HCT116 (cell line): ENCODE results near the gene CNR2. TPM values are rescaled to one million over a fixed set of nuclear protein-coding genes. Genes with fewer than 3 reads are reported as not detected.

Experiments
- ATAC-seq: fragments of 200-7000 bp; cut with Tn5 transposase; 2 replicates; pipeline ENCODE4 v1.9.1; 2020; ENCODE audit warnings: mild to moderate bottlenecking, moderate library complexity
- BruUV-seq: library from RNA; stranded (reverse); fragments of 400-500 nt; replicated peaks from 2 replicates; lab custom pipeline; 2021; lab: Mats Ljungman, UMichigan
- CTCF ChIA-PET: fragments of 300-600 bp; sonication (Branson Sonifier 250); formaldehyde crosslinking; loops from one replicate; lab custom pipeline; 2021; ENCODE audit warnings: antibody characterized with exemption; lab: Charles Lee
- POLR2A ChIA-PET: fragments of 300-600, 350-600 bp; sonication (Branson Sonifier 250); formaldehyde crosslinking; loops from one replicate; lab custom pipeline; 2021; ENCODE audit warnings: antibody characterized with exemption; lab: Charles Lee
- RAD21 ChIA-PET, 2 experiments: fragments of 300-600 bp; sonication (Branson Sonifier 250); formaldehyde crosslinking; loops; one replicate each; lab custom pipeline; 2023; ENCODE audit warnings: low total read pairs in 2 of 2; ENCODE audit not compliant: uncharacterized antibody in 2 of 2, unreplicated experiment in 2 of 2, low non-redundant PET in 1 of 2; lab: Charles Lee
- DNase-seq: peaks from one replicate; pipeline ENCODE4 v3.0.0-alpha.2; 2010; ENCODE audit warnings: low read depth, low spot score
- H2AFZ ChIP-seq: fragments of 200-600 bp; shearing (Covaris generic), sonication (generic); 2 replicates; pipeline ENCODE4 v1.6.1; 2017; ENCODE audit warnings: low read depth, mixed run types, mixed read lengths, antibody characterized with exemption, low read length; ENCODE audit not compliant: poor library complexity, severe bottlenecking
- H3K27ac ChIP-seq: 2 replicates; pipeline ENCODE4 v1.5.1; 2012; ENCODE audit warnings: low read depth, low read length
- H3K27me3 ChIP-seq: fragments of 200-600 bp; sonication (generic); 2 replicates; pipeline ENCODE4 v1.6.1; 2016; ENCODE audit warnings: mixed run types, low read length, mixed read lengths; ENCODE audit not compliant: insufficient read depth
- H3K36me3 ChIP-seq, 2 experiments: fragments of 200-500 bp in 1 of 2; fragments of 200-600 bp in 1 of 2; sonication (Bioruptor generic) in 1 of 2; sonication (generic) in 1 of 2; 2 replicates each; pipeline versions ENCODE4 v1.5.1 to v1.6.1; 2014 to 2016; ENCODE audit warnings: low read length in 2 of 2, inconsistent platforms in 1 of 2, mixed read lengths in 1 of 2, mixed run types in 1 of 2; ENCODE audit not compliant: insufficient read depth in 2 of 2, control insufficient read depth in 1 of 2
- H3K4me1 ChIP-seq, 2 experiments: fragments of 200-600 bp in 1 of 2; sonication (generic) in 1 of 2; 2 replicates each; pipeline versions ENCODE4 v1.5.1 to v1.6.1; 2012 to 2017; ENCODE audit warnings: low read length in 2 of 2, inconsistent platforms in 1 of 2, mild to moderate bottlenecking in 1 of 2, mixed read lengths in 1 of 2, mixed run types in 1 of 2, moderate library complexity in 1 of 2; ENCODE audit not compliant: insufficient read depth in 2 of 2, control insufficient read depth in 1 of 2
- H3K4me2 ChIP-seq: fragments of 200-600 bp; sonication (generic); 2 replicates; pipeline ENCODE4 v1.6.1; 2017; ENCODE audit warnings: mixed run types, low read length, mixed read lengths
- H3K4me3 ChIP-seq, 2 experiments: fragments of 200-600 bp in 1 of 2; sonication (generic) in 1 of 2; replicated peaks in 1 of 2; 2 replicates each; pipeline ENCODE4 v1.5.1; 2011 to 2016; ENCODE audit warnings: low read length in 2 of 2, control low read depth in 1 of 2, low read depth in 1 of 2, mild to moderate bottlenecking in 1 of 2, mixed read lengths in 1 of 2, mixed run types in 1 of 2
- H3K79me2 ChIP-seq: fragments of 200-600 bp; sonication (generic); 2 replicates; pipeline ENCODE4 v1.6.1; 2017; ENCODE audit warnings: mild to moderate bottlenecking, mixed run types, low read length, moderate library complexity, mixed read lengths; ENCODE audit not compliant: insufficient read depth
- H3K9ac ChIP-seq: fragments of 200-600 bp; sonication (generic); 2 replicates; pipeline ENCODE4 v1.6.1; 2016; ENCODE audit warnings: low read length, mixed read lengths
- H3K9me2 ChIP-seq: fragments of 200-600 bp; sonication (generic), shearing (Covaris generic); 2 replicates; pipeline ENCODE4 v1.6.1; 2017; ENCODE audit warnings: mixed run types, mild to moderate bottlenecking, moderate library complexity; ENCODE audit not compliant: insufficient read depth
- H3K9me3 ChIP-seq, 2 experiments: fragments of 200-500 bp in 1 of 2; fragments of 200-600 bp in 1 of 2; sonication (Bioruptor generic) in 1 of 2; sonication (generic) in 1 of 2; 2 replicates each; pipeline ENCODE4 v1.6.1; 2014 to 2017; ENCODE audit warnings: low read length in 2 of 2, mixed read lengths in 2 of 2, inconsistent platforms in 1 of 2, low read depth in 1 of 2, mild to moderate bottlenecking in 1 of 2, mixed run types in 1 of 2, moderate library complexity in 1 of 2; ENCODE audit not compliant: control insufficient read depth in 1 of 2, insufficient read depth in 1 of 2
- H4K20me1 ChIP-seq: fragments of 200-600 bp; sonication (generic), shearing (Covaris generic); 2 replicates; pipeline ENCODE4 v1.6.1; 2017; ENCODE audit warnings: mixed run types, mild to moderate bottlenecking, moderate library complexity; ENCODE audit not compliant: insufficient read depth
- CBX3 ChIP-seq: IDR thresholded peaks from 2 replicates; pipeline ENCODE4 v1.6.1; 2012; ENCODE audit warnings: low read depth
- CEBPB ChIP-seq: IDR thresholded peaks from 2 replicates; pipeline ENCODE4 v1.6.1; 2012; ENCODE audit warnings: low read depth
- EGR1 ChIP-seq: IDR thresholded peaks from 2 replicates; pipeline ENCODE4 v1.6.1; 2012; ENCODE audit warnings: low read depth
- ELF1 ChIP-seq: IDR thresholded peaks from 2 replicates; pipeline ENCODE4 v1.6.1; 2012; ENCODE audit warnings: low read depth, borderline replicate concordance
- EZH2 ChIP-seq: fragments of 200-600 bp; sonication (generic); IDR thresholded peaks from 2 replicates; pipeline ENCODE4 v1.6.1; 2017; ENCODE audit warnings: antibody characterized with exemption, mixed run types
- FOSL1 ChIP-seq: IDR thresholded peaks from 2 replicates; pipeline ENCODE4 v1.6.1; 2012; ENCODE audit warnings: low read depth
- JUND ChIP-seq: IDR thresholded peaks from 2 replicates; pipeline ENCODE4 v1.6.1; 2012
- MAX ChIP-seq: IDR thresholded peaks from 2 replicates; pipeline ENCODE4 v1.6.1; 2012
- POLR2AphosphoS5 ChIP-seq: IDR thresholded peaks from 2 replicates; pipeline ENCODE4 v1.6.1; 2011; ENCODE audit warnings: mild to moderate bottlenecking, low read depth, low read length, moderate library complexity
- RAD21 ChIP-seq: IDR thresholded peaks from 2 replicates; pipeline ENCODE4 v1.6.1; 2012; ENCODE audit warnings: low read depth, mild to moderate bottlenecking
- SIN3A ChIP-seq: IDR thresholded peaks from 2 replicates; pipeline ENCODE4 v1.6.1; 2012; ENCODE audit warnings: low read depth
- SP1 ChIP-seq: IDR thresholded peaks from 2 replicates; pipeline ENCODE4 v1.6.1; 2012; ENCODE audit warnings: low read depth
- ZBTB33 ChIP-seq: IDR thresholded peaks from 2 replicates; pipeline ENCODE4 v1.6.1; 2011; ENCODE audit warnings: mild to moderate bottlenecking, low read length, moderate library complexity; ENCODE audit not compliant: insufficient replicate concordance; ENCODE audit errors: extremely low read depth
- ZFX ChIP-seq: fragments of 450-650 bp; IDR thresholded peaks from 2 replicates; pipeline ENCODE4 v1.6.1; 2017
- ZNF274 ChIP-seq: fragments of 200-500 bp; sonication (Bioruptor generic); IDR thresholded peaks from 2 replicates; pipeline ENCODE4 v1.6.1; 2014; ENCODE audit warnings: mild to moderate bottlenecking, low read depth, low read length, inconsistent platforms
- intact Hi-C: fragments of 100-400 bp; cut with micrococcal nuclease; formaldehyde crosslinking; loops from 2 replicates; pipeline ENCODE4 v1.10.0; 2022
- total RNA-seq: library from RNA; stranded (reverse); gene quantifications from one replicate; pipeline ENCODE4 v1.2.1, GENCODE V29; 2021; ENCODE audit not compliant: unreplicated experiment
- TF ChIP-seq, protein P1 (sequence below), 3 experiments: fragments of 200-600 bp in 1 of 3; sonication (generic) in 1 of 3; IDR thresholded peaks in 2 of 3; conservative IDR thresholded peaks in 1 of 3; 2 replicates each; pipeline ENCODE4 v1.5.1; 2012 to 2017; ENCODE audit warnings: low read depth in 2 of 3, low read length in 2 of 3, antibody characterized with exemption in 1 of 3, borderline replicate concordance in 1 of 3, control low read depth in 1 of 3, mild to moderate bottlenecking in 1 of 3, mixed read lengths in 1 of 3, mixed run types in 1 of 3, moderate library complexity in 1 of 3; ENCODE audit not compliant: insufficient read depth in 1 of 3

CNR2 gene
- total RNA-seq, 1 experiment from 2014 or later, result 0.05 TPM

DNA sequence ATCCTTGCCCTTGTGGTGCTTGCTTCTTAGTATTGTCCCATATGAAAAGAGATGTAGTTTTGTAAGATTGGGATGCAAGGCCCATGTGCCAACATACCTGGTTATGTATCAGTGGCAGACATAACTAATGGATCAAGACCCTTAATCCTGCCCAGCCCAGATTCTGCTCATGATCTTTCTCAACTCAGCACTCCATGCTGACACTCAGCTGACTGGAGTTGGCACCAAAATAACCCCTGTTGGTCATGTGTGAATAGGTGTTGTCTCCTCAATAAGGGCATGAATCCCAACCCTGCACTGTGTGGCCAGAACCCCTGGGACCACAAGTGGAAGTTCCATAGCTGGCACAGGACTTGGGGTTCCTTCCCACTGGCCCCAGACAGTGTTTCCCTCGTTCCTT is 13.9 kb upstream of the CNR2 start:
- Histone ChIP-seq H2AFZ (no peak overlapping the region), H3K36me3 (no peaks in the 10 kb centered on the region), H3K79me2 (no peaks in the 10 kb centered on the region), H3K4me2 (no peak overlapping the region), H3K27me3 (no peaks in the 10 kb centered on the region), H3K9me3 (no peaks in the 10 kb centered on the region), H4K20me1 (no peaks in the 10 kb centered on the region), H3K27ac (no peak overlapping the region), H3K4me1 (no peaks in the 10 kb centered on the region), H3K4me3 (no peak overlapping the region), H3K9me2 (no peaks in the 10 kb centered on the region), H3K9ac (no peak overlapping the region)
- POLR2A ChIA-PET, result no interaction called here
- CTCF ChIA-PET, result no interaction called here
- no TSS peak for BruUV-seq
- RAD21 ChIA-PET, result no interaction called here
- TF ChIP-seq JUND (no peak), EGR1 (no peak), POLR2AphosphoS5 (no peak), RAD21 (no peak), ZNF274 (no peak), CBX3 (no peak), FOSL1 (no peak), ZBTB33 (no peak), EZH2 (no peak), CEBPB (no peak), MAX (no peak), ELF1 (no peak), ZFX (no peak), SIN3A (no peak), SP1 (no peak)
- TF ChIP-seq, protein P1, sequence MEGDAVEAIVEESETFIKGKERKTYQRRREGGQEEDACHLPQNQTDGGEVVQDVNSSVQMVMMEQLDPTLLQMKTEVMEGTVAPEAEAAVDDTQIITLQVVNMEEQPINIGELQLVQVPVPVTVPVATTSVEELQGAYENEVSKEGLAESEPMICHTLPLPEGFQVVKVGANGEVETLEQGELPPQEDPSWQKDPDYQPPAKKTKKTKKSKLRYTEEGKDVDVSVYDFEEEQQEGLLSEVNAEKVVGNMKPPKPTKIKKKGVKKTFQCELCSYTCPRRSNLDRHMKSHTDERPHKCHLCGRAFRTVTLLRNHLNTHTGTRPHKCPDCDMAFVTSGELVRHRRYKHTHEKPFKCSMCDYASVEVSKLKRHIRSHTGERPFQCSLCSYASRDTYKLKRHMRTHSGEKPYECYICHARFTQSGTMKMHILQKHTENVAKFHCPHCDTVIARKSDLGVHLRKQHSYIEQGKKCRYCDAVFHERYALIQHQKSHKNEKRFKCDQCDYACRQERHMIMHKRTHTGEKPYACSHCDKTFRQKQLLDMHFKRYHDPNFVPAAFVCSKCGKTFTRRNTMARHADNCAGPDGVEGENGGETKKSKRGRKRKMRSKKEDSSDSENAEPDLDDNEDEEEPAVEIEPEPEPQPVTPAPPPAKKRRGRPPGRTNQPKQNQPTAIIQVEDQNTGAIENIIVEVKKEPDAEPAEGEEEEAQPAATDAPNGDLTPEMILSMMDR (IDR thresholded peaks at IDR 0.05 in 2 of 3, conservative IDR thresholded peaks at IDR 0.05 in 1 of 3; ENCODE audit: borderline replicate concordance in 1 of 3, insufficient read depth in 1 of 3, low read depth in 2 of 3, low read length in 2 of 3), result no peak
- DNase-seq (no peak), ATAC-seq (no peak)
- intact Hi-C loops, result no loop called here
